T-helper 1 cell treated with Interleukin-12 subunit alpha and Interleukin-12 subunit beta and Interleukin-4 antibody, amounts not matched to agents 30 μg/mL and 1 μg/mL, for 36 hours (primary cell): ENCODE data around the gene RASA3.
A peak's percentile ranks its signal among the peaks of the same experiment; 100 is the strongest.
"Not testable (repeated sequence)": the region's sequence is repeated elsewhere in the genome, so short reads cannot be mapped to it uniquely, and the experiment has no call there.

Experiments used
- H3K27ac Mint-ChIP-seq: one replicate; pipeline ENCODE4 v1.8.0; 2021; ENCODE audit warnings: mild to moderate bottlenecking, mixed read lengths
- H3K27me3 Mint-ChIP-seq: one replicate; pipeline ENCODE4 v1.8.0; 2021; ENCODE audit warnings: low read depth, mixed read lengths
- H3K36me3 Mint-ChIP-seq: one replicate; pipeline ENCODE4 v1.8.0; 2021; ENCODE audit warnings: low read depth, mixed read lengths
- H3K4me1 Mint-ChIP-seq: one replicate; pipeline ENCODE4 v1.8.0; 2021; ENCODE audit warnings: low read depth, mixed read lengths
- H3K4me3 Mint-ChIP-seq: one replicate; pipeline ENCODE4 v1.8.0; 2021; ENCODE audit warnings: mild to moderate bottlenecking, moderate library complexity, mixed read lengths
- H3K9me3 Mint-ChIP-seq: one replicate; pipeline ENCODE4 v1.8.0; 2021; ENCODE audit warnings: mixed read lengths

Gene RASA3

DNA sequence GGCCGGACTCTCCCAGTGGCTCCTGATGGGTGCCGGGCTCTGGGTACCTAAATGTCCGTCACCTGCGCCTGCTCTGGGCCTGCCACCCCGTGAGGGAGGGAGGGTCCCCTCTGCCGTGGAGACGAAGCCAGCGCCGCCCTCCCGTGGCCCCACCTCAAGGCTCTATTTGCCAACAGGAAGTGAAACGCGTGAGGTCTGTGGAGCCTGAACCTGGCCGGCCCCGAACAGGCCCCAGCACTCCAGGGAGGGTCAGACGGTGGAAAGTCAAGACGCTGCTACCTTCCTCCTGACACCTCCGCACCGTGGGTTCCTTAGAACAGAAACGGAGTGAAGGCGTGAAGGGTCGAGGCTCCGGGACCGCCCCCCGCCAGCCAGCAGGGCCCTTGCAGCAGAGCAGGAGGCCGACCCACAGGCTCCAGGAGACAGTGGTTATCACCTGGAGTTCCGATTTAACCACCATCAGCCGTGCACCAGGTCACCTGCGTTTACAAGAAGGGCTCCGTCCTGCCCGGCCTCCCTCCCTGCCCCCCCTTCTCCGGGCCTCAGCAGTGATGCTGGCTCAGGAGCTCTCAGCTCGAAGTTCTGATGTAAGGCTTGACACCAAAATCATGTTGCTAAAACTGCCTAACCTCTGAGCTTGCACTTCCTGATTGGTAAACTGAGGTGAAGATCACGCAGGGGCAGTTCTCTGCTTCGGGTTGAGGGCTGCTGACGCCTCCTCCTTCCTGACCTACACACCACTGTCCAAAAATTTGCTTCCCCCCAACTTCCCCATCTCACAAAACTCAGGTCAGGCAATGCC is 107.6 kb downstream of the RASA3 start:
- no peak overlapping the region for H3K4me3 Mint-ChIP-seq
- no peaks in the 10 kb centered on the region for H3K4me1 Mint-ChIP-seq
- no peak overlapping the region for H3K27ac Mint-ChIP-seq

DNA sequence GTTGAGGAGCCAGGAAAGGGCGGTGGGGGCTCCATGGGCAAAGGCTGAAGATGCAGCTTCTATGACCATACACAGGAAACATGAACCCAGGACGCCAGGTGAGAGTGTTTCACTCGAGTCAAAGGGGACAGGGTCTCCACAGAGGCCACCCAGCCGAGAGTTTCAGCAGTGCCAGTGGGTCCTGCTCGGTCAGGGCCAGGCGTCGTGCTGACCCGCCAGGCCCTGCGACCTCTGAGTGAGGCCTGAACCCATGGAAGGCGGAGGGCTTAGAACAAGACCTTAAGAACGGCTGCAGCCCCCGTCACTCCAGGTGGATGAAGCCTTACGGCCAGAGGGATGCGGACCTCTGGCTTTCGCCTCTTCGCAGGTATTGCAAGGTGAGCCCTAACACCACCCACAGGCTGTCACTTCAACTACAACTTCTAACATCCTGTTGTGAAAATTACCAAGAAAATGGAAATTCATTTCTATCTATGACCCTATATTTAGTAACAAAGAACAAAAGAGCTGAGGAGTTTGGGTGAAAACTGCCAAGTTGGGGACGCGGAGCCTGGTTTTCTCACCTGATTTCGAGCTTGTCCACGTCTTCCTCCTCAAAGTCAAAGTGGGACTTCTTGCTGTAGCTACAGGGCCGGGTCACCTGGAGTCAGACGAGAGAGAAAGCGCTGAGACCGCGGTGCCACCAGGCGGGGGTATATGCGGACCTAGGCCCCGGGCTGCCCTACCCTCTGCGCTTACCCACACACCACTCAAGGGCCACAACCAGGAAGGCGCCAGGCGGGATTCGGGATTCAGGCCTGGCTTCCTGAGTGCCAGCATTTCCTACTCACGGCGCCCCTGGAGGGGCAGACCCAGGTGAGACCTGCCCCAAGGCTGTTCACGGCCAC is 108.5 kb downstream of the RASA3 start:
- H3K9me3 Mint-ChIP-seq = no peaks in the 10 kb centered on the region
- no peak overlapping the region for H3K4me3 Mint-ChIP-seq
- H3K36me3 Mint-ChIP-seq = peaks cover 24% of the 10 kb centered on the region

More for the DNA sequence above, 107.6 kb downstream of the RASA3 start:
- H3K36me3 Mint-ChIP-seq = peaks cover 22% of the 10 kb centered on the region
- no peaks in the 10 kb centered on the region for H3K27me3 Mint-ChIP-seq
- no peaks in the 10 kb centered on the region for H3K9me3 Mint-ChIP-seq

DNA sequence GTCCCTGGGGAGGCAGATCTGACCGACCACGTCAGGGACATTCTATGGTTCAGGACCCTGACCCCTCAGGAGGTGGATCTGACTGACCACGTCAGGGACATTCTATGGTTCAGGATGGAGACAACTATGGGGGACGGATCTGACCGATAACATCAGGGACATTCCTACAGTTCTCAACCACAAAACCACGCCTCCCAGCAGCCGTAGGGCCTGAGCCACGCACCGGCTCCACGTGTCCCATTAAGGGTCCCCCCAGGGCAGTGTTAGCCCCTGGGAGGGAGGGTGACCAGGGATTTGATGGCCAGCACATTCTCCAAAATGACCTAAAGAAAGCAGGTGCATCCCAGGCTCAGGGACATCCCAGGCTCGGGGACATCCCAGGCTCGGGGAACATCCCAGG is 109.5 kb downstream of the RASA3 start:
- Mint-ChIP-seq H3K27ac (no peak overlapping the region), H3K27me3 (no peaks in the 10 kb centered on the region), H3K9me3 (no peaks in the 10 kb centered on the region), H3K4me1 (no peaks in the 10 kb centered on the region), H3K36me3 (peaks cover 27% of the 10 kb centered on the region), H3K4me3 (no peak overlapping the region)

More for the DNA sequence above, 108.5 kb downstream of the RASA3 start:
- Mint-ChIP-seq H3K27ac (no peak overlapping the region), H3K4me1 (no peaks in the 10 kb centered on the region), H3K27me3 (no peaks in the 10 kb centered on the region)

DNA sequence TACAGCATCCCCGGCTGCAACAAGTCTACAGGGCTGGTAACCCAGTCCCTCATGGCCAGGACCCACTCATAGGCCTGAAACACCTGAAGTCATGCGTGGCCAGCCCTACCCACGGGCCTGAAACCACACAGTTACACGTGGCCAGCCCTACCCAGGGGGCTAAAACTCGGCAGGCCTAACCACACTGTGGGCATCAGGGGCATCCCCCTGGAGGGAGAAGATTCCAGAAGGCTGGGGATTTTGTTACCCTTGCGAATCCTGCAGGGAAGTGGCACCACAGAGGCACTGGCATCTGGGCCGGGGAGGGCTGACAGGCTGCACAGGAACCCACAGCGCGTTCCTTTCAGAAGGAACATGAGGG is 110.1 kb downstream of the RASA3 start:
- H3K27ac Mint-ChIP-seq = no peak overlapping the region
- no peaks in the 10 kb centered on the region for H3K4me1 Mint-ChIP-seq
- H3K9me3 Mint-ChIP-seq = no peaks in the 10 kb centered on the region
- H3K27me3 Mint-ChIP-seq = no peaks in the 10 kb centered on the region
- peaks cover 27% of the 10 kb centered on the region for H3K36me3 Mint-ChIP-seq
- no peak overlapping the region for H3K4me3 Mint-ChIP-seq

DNA sequence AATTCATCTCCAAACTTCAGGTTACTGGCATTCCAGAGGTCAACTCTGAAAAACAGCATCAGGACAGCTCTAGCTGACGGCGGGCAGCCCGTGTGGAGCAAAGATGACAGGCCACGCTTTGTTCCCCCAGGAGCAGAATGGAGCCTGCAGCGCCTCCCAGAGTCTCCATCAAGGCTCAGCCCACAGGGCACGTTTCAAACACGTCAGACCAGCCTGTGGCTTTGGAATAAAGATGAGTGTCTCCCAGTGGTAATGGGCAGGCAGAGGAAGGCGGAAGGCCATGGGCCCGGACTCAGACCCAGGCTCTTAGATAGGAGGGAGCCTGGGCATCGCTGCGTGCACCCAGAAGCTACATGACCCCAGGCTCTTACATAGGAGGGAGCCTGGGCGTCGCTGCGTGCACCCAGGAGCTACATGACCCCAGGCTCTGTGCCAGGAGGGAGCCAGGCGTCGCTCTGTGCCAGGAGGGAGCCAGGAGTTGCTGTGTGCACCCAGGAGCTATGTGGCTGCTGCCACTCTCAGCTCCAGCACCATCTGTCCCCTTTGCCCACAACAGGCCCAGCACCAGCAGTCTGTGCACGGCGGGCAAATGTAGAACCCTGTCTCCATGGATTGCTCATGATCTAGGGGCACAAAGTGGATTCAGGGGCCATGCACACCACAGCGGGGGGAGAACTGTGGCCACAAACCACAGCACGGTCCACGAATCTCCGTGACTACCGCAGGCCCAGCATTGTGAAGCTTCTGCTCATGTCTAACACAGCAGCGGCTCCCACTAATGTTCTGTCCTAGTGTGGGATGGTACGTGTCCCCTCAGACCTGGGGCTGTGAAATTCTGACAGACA is 110.7 kb downstream of the RASA3 start:
- Mint-ChIP-seq H3K9me3 (no peaks in the 10 kb centered on the region), H3K27me3 (no peaks in the 10 kb centered on the region), H3K4me1 (no peaks in the 10 kb centered on the region), H3K27ac (no peak overlapping the region), H3K4me3 (no peak overlapping the region), H3K36me3 (peaks cover 27% of the 10 kb centered on the region)

DNA sequence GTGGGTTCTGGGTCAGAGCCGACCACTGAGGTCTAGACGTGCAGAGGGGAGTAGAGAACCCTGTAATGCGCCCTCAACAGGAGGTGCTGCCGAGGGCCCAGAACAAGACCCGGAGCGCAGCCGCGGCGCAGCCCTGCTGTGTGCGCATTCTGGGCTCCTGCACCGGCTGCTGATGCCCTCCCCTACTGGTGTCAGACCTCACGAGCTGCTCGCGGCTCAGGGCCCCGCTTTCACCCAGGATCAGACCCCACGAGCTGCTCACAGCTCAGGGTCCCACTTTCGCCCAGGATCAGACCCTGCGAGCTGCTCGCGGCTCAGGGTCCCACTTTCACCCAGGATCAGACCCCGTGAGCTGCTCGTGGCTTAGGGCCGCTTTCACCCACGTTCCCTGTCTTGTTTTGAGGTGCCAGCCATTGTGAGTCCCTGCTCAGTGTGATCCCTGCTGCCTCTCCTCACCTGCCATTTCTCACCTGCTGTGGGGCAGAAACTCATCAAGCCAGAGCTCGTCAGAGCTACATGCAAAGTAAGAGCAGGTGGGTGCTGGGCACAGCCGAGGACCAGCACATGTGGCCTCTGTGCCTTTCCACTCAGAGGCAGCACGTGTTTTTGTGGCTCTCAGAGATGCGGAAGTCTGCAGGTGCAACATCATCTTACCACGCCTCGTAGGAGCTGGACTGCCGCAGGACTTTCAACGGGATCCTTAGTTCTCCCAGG is 111.5 kb downstream of the RASA3 start:
- no peak overlapping the region for H3K27ac Mint-ChIP-seq
- H3K36me3 Mint-ChIP-seq = peaks cover 32% of the 10 kb centered on the region
- no peaks in the 10 kb centered on the region for H3K27me3 Mint-ChIP-seq
- no peak overlapping the region for H3K4me3 Mint-ChIP-seq
- no peaks in the 10 kb centered on the region for H3K9me3 Mint-ChIP-seq
- no peaks in the 10 kb centered on the region for H3K4me1 Mint-ChIP-seq

DNA sequence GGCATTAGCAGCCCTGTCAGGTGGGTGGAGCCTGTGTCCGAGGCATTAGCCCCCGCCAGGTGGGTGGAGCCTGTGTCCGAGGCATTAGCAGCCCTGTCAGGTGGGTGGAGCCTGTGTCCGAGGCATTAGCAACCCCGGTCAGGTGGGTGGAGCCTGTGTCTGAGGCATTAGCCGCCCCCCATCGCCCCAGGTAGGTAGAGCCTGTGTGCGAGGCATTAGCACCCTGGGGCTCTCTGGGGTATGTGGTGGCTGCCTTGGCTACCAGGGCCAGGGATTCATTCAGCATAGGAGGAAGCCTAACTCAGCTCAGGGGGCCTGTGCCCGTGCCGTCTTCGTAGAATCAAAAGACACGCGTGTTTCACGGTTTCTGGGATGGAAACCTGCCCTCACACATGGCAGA is 112.3 kb downstream of the RASA3 start:
- peaks cover 29% of the 10 kb centered on the region for H3K36me3 Mint-ChIP-seq
- not testable (repeated sequence) for H3K4me3 Mint-ChIP-seq, H3K27ac Mint-ChIP-seq, H3K4me1 Mint-ChIP-seq, H3K27me3 Mint-ChIP-seq, H3K9me3 Mint-ChIP-seq

DNA sequence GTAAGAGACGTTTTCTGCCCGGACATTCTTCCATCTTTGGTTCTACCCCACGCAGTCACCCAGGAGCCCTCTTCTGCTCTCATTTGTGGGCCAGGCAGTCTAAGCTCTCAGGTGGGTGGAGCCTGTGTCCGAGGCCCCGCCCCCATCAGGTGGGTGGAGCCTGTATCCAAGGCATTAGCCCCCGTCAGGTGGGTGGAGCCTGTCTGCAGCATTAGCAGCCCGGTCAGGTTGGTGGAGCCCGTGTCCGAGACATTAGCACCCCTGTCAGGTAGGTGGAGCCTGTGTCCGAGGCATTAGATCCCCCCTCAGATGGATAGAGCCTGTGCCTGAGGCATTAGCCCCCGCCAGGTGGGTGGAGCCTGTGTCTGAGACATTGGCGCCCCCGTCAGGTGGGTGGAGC is 113.1 kb downstream of the RASA3 start:
- Mint-ChIP-seq H3K4me1 (no peaks in the 10 kb centered on the region), H3K9me3 (no peaks in the 10 kb centered on the region), H3K4me3 (no peak overlapping the region), H3K36me3 (peaks cover 30% of the 10 kb centered on the region), H3K27me3 (no peaks in the 10 kb centered on the region), H3K27ac (no peak overlapping the region)

DNA sequence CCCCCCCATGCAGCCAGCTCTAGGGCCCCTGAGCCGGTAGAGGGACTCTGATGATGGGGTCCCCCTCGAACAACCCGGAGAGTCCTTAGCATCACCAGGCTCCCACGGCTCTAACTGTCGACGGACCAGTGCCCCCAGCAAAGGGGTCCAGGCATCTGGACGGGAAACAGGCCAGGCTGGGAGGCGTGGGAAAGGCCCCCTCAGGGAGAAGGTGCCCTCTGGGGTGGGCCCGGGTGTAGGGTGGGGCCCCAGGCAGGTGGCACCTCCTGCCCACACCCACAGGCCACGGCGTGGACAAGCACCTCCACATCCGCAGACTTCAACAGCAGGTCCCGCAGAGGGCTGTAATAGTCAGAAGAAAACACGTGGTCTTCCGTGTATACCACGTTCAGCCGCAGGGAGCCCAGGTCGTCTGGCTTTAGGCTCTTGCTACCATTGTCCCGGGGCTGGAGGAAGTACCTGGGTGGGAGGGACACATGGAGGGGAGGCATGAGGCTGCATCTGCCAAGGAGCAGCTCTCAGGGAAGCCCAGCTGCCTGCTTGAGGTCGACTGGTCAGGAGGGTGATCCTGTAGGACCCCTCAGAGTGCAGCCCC is 113.9 kb downstream of the RASA3 start:
- H3K36me3 Mint-ChIP-seq = peaks cover 27% of the 10 kb centered on the region
- no peak overlapping the region for H3K4me3 Mint-ChIP-seq
- no peaks in the 10 kb centered on the region for H3K27me3 Mint-ChIP-seq
- H3K4me1 Mint-ChIP-seq = no peaks in the 10 kb centered on the region
- H3K9me3 Mint-ChIP-seq = no peaks in the 10 kb centered on the region
- no peak overlapping the region for H3K27ac Mint-ChIP-seq

DNA sequence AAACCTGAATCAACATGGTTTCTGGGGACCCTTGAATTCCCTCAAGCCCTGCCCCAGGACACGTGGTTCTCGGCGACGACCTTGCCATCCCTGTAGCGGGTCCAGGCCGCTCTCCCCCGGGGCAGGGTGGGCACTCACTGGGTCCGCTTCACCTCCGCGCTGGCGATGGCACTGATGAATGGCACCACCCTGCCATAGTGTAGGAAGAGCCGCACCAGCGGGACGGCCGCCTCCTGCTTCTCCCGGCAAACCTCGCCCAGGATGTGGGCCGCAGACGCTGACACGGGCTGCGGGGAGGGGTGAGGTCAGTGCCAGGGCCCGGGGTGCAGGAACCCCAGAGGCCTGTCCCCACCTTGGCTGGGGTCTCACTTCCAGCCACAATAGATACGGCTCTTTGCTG is 114.5 kb downstream of the RASA3 start:
- Mint-ChIP-seq H3K27ac (no peak overlapping the region), H3K27me3 (no peaks in the 10 kb centered on the region), H3K36me3 (peaks cover 27% of the 10 kb centered on the region)

DNA sequence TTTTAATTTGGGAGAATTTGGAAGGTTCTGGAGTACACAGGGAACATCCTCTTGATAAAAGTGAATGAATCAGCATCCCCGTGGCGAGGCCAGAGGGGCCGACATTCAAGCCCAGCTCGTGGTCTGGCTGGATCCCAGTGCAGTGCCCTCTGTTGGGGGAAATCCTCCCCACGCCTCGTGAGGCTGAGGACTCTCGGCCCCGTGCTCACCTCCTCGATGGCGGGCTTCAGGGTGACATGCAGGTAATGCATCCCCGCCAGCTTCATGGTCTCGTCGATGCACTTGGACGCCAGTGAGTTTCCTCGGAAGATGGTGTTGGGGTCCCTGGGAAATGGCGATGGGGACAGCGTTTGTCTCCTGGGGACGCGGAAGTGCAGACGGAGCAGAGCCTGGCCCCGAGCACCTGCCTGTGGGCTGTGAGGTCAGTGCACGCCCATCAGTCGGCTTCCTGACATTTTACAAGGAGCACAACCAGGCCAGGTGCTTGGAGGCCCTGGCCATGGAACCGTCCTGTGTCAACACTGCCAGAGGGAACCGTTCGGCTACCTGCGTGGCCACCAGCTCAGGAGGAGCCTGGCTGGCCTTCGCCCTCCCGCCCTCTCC is 115.3 kb downstream of the RASA3 start:
- Mint-ChIP-seq H3K4me3 (no peak overlapping the region), H3K36me3 (peaks cover 27% of the 10 kb centered on the region), H3K9me3 (no peaks in the 10 kb centered on the region), H3K27me3 (no peaks in the 10 kb centered on the region), H3K27ac (peak overlapping the region; percentile 11), H3K4me1 (no peaks in the 10 kb centered on the region)

More for the DNA sequence above, 114.5 kb downstream of the RASA3 start:
- Mint-ChIP-seq H3K4me3 (no peak overlapping the region), H3K9me3 (no peaks in the 10 kb centered on the region), H3K4me1 (no peaks in the 10 kb centered on the region)

DNA sequence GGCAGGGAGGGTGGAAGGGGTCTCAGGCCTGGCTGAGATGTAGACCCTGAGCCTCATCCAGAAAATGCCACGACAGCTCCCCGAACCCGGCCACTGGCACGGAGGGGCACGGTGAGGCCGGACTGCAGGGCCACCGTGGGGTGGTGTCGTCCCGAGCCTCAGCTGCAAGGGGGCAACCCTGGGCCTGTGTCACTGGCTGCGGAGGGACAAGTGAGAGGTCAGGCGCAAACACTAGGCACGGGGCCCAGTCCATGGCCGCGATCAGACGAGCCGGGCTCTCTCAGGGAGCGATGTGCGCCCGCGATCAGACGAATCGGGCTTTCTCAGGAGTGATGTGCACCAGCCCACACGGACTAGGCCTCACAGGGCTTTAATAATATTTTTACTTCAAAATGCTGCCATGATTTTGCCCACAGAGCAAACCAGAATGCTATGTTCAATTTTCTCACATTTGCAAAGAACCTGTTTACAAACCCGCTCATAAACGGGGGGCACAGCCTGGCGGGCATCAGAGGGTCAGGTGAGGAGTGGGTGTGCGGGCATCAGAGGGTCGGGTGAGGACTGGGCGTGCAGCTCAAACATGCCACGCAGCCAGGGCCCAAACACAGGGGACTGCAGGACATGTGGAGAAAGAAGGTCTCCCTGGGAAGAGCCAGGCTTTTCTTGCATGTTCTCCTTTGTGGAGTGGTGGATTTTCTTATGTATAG is 115.9 kb downstream of the RASA3 start:
- peak overlapping the region; percentile 11 for H3K27ac Mint-ChIP-seq

DNA sequence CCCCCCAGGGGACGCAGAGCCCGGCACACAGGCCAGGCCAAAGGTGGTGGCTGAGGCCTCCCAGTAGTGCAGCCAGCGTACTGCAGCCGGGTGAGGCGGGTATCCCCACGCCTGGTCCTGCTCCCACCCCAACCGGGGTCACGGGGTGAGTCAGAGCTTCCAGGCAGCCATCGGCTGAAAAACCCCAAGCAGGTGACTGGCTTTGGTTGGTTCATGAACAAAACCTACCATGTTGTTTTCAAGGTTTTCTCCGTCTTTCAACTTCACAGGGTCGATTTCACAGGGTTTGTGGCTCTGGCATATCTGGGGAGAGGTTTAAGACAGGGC is 116.5 kb downstream of the RASA3 start:
- H3K27me3 Mint-ChIP-seq = no peaks in the 10 kb centered on the region
- H3K9me3 Mint-ChIP-seq = no peaks in the 10 kb centered on the region
- no peak overlapping the region for H3K4me3 Mint-ChIP-seq
- peaks cover 3% of the 10 kb centered on the region for H3K4me1 Mint-ChIP-seq
- H3K36me3 Mint-ChIP-seq = peaks cover 29% of the 10 kb centered on the region
- H3K27ac Mint-ChIP-seq = peak overlapping the region; percentile 6

More for the DNA sequence above, 115.9 kb downstream of the RASA3 start:
- H3K36me3 Mint-ChIP-seq = peaks cover 27% of the 10 kb centered on the region
- no peaks in the 10 kb centered on the region for H3K4me1 Mint-ChIP-seq
- no peaks in the 10 kb centered on the region for H3K27me3 Mint-ChIP-seq
- H3K4me3 Mint-ChIP-seq = no peak overlapping the region
- no peaks in the 10 kb centered on the region for H3K9me3 Mint-ChIP-seq
